IMR-90 (cell line): Measurements from ENCODE around the gene ARHGEF33.

ENCODE experiments used
- CTCF ChIP-seq: conservative IDR thresholded peaks from 2 replicates; pipeline ENCODE4 v1.5.1; 2012; ENCODE audit warnings: mild to moderate bottlenecking, low read depth, low read length, improper control_type of control experiment
- MXI1 ChIP-seq: IDR thresholded peaks from 2 replicates; pipeline ENCODE4 v1.6.1; 2012; ENCODE audit warnings: low read depth, mild to moderate bottlenecking, low read length, moderate library complexity, borderline replicate concordance
- POLR2A ChIP-seq: IDR thresholded peaks from 2 replicates; pipeline ENCODE4 v1.6.1; 2012; ENCODE audit warnings: mild to moderate bottlenecking, low read depth, low read length
- RAD21 ChIP-seq: IDR thresholded peaks from 2 replicates; pipeline ENCODE4 v1.6.1; 2012; ENCODE audit warnings: low read length, improper control_type of control experiment
- RCOR1 ChIP-seq: IDR thresholded peaks from 2 replicates; pipeline ENCODE4 v1.6.1; 2012; ENCODE audit warnings: mild to moderate bottlenecking, low read length, improper control_type of control experiment; ENCODE audit not compliant: insufficient replicate concordance
- TF ChIP-seq, protein P1 (sequence below): fragments of 150-350 bp; IDR thresholded peaks from 2 replicates; pipeline ENCODE4 v1.6.1; 2017; ENCODE audit warnings: mild to moderate bottlenecking, antibody characterized with exemption, low read length, low read depth

- no peak for TF ChIP-seq CTCF
- TF ChIP-seq POLR2A = no peak
- no peak for TF ChIP-seq RAD21
- TF ChIP-seq MXI1 = no peak
- TF ChIP-seq, protein P1, sequence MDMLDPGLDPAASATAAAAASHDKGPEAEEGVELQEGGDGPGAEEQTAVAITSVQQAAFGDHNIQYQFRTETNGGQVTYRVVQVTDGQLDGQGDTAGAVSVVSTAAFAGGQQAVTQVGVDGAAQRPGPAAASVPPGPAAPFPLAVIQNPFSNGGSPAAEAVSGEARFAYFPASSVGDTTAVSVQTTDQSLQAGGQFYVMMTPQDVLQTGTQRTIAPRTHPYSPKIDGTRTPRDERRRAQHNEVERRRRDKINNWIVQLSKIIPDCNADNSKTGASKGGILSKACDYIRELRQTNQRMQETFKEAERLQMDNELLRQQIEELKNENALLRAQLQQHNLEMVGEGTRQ = no peak
- no peak for TF ChIP-seq RCOR1
These were observed 45.1 kb downstream of the ARHGEF33 start for GRCh38 chr2:38934742-38935141.
